Hepatocyte (in vitro differentiated cells): Measurements from ENCODE around the gene VPS54.

Experiments used
- EZH2 ChIP-seq: fragments of 200-600 bp; sonication (generic); IDR thresholded peaks from 2 replicates; pipeline ENCODE4 v1.6.1; 2016; ENCODE audit warnings: antibody characterized with exemption, mild to moderate bottlenecking, borderline replicate concordance
- TF ChIP-seq, protein P1 (sequence below): fragments of 200-600 bp; sonication (generic); IDR thresholded peaks from 2 replicates; pipeline ENCODE4 v1.5.1; 2016; ENCODE audit warnings: antibody characterized with exemption, mild to moderate bottlenecking; ENCODE audit not compliant: poor library complexity

DNA sequence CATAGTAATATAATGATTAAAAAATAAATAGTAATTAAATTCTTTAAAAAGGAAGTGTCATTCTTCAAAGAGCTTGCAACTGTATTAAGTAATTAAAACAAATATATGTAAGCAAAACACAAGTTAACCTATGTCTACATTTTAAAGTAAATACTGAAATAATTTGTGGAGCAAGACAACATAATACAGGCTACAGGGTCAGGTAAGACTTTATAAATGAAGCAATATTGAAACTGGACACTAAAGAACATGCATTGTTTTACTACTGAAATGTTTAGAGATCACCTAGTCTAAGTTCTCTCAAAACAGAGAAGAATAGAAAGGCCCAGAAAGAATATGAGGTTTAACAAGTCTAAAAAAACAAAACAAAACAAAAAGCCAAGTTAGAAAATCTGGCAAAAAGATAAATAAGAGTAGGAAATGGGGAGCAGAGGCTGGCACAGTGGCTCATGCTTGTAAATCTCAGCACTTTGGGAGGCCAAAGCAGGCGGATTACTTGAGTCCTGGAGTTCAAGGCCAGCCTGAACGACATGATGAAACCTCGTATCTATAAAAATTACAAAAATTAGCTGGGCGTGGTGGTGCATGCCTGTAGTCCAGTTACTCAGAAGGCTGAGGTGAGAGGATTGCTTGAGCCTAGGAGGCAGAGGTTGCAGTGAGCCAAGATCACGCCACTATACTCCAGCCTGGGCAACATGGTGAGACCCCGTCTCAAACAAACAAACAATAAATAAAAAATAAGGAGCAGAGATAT lies 34.4 kb downstream of the VPS54 start:
- TF ChIP-seq, protein P1, sequence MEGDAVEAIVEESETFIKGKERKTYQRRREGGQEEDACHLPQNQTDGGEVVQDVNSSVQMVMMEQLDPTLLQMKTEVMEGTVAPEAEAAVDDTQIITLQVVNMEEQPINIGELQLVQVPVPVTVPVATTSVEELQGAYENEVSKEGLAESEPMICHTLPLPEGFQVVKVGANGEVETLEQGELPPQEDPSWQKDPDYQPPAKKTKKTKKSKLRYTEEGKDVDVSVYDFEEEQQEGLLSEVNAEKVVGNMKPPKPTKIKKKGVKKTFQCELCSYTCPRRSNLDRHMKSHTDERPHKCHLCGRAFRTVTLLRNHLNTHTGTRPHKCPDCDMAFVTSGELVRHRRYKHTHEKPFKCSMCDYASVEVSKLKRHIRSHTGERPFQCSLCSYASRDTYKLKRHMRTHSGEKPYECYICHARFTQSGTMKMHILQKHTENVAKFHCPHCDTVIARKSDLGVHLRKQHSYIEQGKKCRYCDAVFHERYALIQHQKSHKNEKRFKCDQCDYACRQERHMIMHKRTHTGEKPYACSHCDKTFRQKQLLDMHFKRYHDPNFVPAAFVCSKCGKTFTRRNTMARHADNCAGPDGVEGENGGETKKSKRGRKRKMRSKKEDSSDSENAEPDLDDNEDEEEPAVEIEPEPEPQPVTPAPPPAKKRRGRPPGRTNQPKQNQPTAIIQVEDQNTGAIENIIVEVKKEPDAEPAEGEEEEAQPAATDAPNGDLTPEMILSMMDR, result no peak
- TF ChIP-seq EZH2, result no peak
